IMR-90 (cell line): ENCODE data around the gene PLD1. TPM values are rescaled to one million over a fixed set of nuclear protein-coding genes. Genes with fewer than 3 reads are reported as not detected.

ENCODE experiments used
- ATAC-seq: fragments of 200-7000 bp; cut with Tn5 transposase; 2 replicates; pipeline ENCODE4 v1.9.1; 2020; ENCODE audit warnings: low read depth, mild to moderate bottlenecking, moderate library complexity
- BruUV-seq: library from RNA; stranded (reverse); fragments of 400-500 nt; replicated peaks from 2 replicates; lab custom pipeline; 2021; lab: Mats Ljungman, UMichigan
- CTCF ChIA-PET: fragments of 300-600 bp; formaldehyde crosslinking; extraction: SDS; loops from one replicate; lab custom pipeline; 2021; ENCODE audit warnings: antibody characterized with exemption; lab: Yijun Ruan, JAX
- POLR2A ChIA-PET: fragments of 300-600 bp; sonication (Branson Sonifier 250); formaldehyde crosslinking; loops from one replicate; lab custom pipeline; 2022; ENCODE audit warnings: antibody characterized with exemption; ENCODE audit not compliant: unreplicated experiment; lab: Charles Lee
- DNase-seq: peaks from one replicate; pipeline ENCODE4 v3.0.0; 2013
- H2AFZ ChIP-seq: replicated peaks from 2 replicates; pipeline ENCODE3; 2013; ENCODE audit warnings: low read length, mild to moderate bottlenecking; ENCODE audit not compliant: poor library complexity
- H2AK5ac ChIP-seq: 2 replicates; pipeline ENCODE4 v1.6.1; 2013; ENCODE audit warnings: low read depth, low read length, inconsistent platforms
- H2AK9ac ChIP-seq: replicated peaks from 2 replicates; pipeline ENCODE3; 2013; ENCODE audit warnings: mild to moderate bottlenecking, low read depth, low read length, moderate library complexity; ENCODE audit not compliant: poor library complexity
- H2BK120ac ChIP-seq: 2 replicates; pipeline ENCODE4 v1.6.1; 2013; ENCODE audit warnings: low read depth, low read length, inconsistent platforms
- H2BK15ac ChIP-seq: 3 replicates; pipeline ENCODE4 v1.6.1; 2013; ENCODE audit warnings: low read depth, low read length, inconsistent platforms
- H2BK20ac ChIP-seq: 2 replicates; pipeline ENCODE4 v1.6.1; 2013; ENCODE audit warnings: low read depth, mild to moderate bottlenecking, inconsistent platforms, low read length, moderate library complexity
- H2BK5ac ChIP-seq: 2 replicates; pipeline ENCODE4 v1.6.1; 2013; ENCODE audit warnings: mild to moderate bottlenecking, low read depth, low read length, inconsistent platforms; ENCODE audit not compliant: poor library complexity, severe bottlenecking
- H3K14ac ChIP-seq: replicated peaks from 2 replicates; pipeline ENCODE4 v1.6.1; 2013; ENCODE audit warnings: low read depth, low read length, inconsistent platforms
- H3K18ac ChIP-seq: 2 replicates; pipeline ENCODE4 v1.6.1; 2013; ENCODE audit warnings: low read depth, low read length, control low read depth
- H3K23ac ChIP-seq: 2 replicates; pipeline ENCODE4 v1.6.1; 2013; ENCODE audit warnings: low read depth, low read length, inconsistent platforms
- H3K27ac ChIP-seq: 2 replicates; pipeline ENCODE4 v1.5.1; 2013; ENCODE audit warnings: mild to moderate bottlenecking, control low read depth, low read length; ENCODE audit not compliant: insufficient read depth
- H3K27me3 ChIP-seq: 2 replicates; pipeline ENCODE4 v1.6.1; 2013; ENCODE audit warnings: low read length; ENCODE audit not compliant: control insufficient read depth, insufficient read depth
- H3K36me3 ChIP-seq: 2 replicates; pipeline ENCODE4 v1.6.1; 2013; ENCODE audit warnings: low read length, mixed read lengths; ENCODE audit not compliant: control insufficient read depth, insufficient read depth
- H3K4ac ChIP-seq: 2 replicates; pipeline ENCODE4 v1.6.1; 2013; ENCODE audit warnings: low read depth, low read length, inconsistent platforms
- H3K4me1 ChIP-seq: 2 replicates; pipeline ENCODE4 v1.6.1; 2013; ENCODE audit warnings: low read length, mixed read lengths; ENCODE audit not compliant: control insufficient read depth, insufficient read depth
- H3K4me2 ChIP-seq: 2 replicates; pipeline ENCODE4 v1.6.1; 2013; ENCODE audit warnings: low read depth, mild to moderate bottlenecking, control low read depth, low read length, moderate library complexity
- H3K4me3 ChIP-seq: 2 replicates; pipeline ENCODE4 v1.5.1; 2013; ENCODE audit warnings: low read depth, mild to moderate bottlenecking, control low read depth, low read length, moderate library complexity; ENCODE audit not compliant: insufficient read depth
- H3K56ac ChIP-seq: 2 replicates; pipeline ENCODE4 v1.6.1; 2013; ENCODE audit warnings: low read length, inconsistent platforms; ENCODE audit not compliant: insufficient read depth; ENCODE audit errors: extremely low read depth
- H3K79me1 ChIP-seq, 2 experiments: 2 replicates each; pipeline ENCODE4 v1.6.1; 2013; ENCODE audit warnings: low read length in 2 of 2, inconsistent platforms in 1 of 2, low read depth in 1 of 2
- H3K9ac ChIP-seq: 2 replicates; pipeline ENCODE4 v1.6.1; 2013; ENCODE audit warnings: low read depth, low read length, control low read depth
- H3K9me1 ChIP-seq: 2 replicates; pipeline ENCODE4 v1.6.1; 2013; ENCODE audit warnings: low read length, inconsistent platforms; ENCODE audit not compliant: insufficient read depth
- H3K9me3 ChIP-seq: 2 replicates; pipeline ENCODE4 v1.6.1; 2013; ENCODE audit warnings: low read length; ENCODE audit not compliant: control insufficient read depth, insufficient read depth
- H4K20me1 ChIP-seq: 2 replicates; pipeline ENCODE4 v1.6.1; 2013; ENCODE audit warnings: low read length, inconsistent platforms; ENCODE audit not compliant: insufficient read depth
- H4K5ac ChIP-seq: 2 replicates; pipeline ENCODE4 v1.6.1; 2013; ENCODE audit warnings: mild to moderate bottlenecking, low read depth, low read length, control low read depth
- H4K8ac ChIP-seq, 2 experiments: 2 replicates each; pipeline ENCODE4 v1.6.1; 2013; ENCODE audit warnings: low read depth in 2 of 2, low read length in 2 of 2, control low read depth in 1 of 2, inconsistent platforms in 1 of 2
- H4K91ac ChIP-seq: 2 replicates; pipeline ENCODE4 v1.6.1; 2013; ENCODE audit warnings: low read depth, low read length, inconsistent platforms; ENCODE audit not compliant: insufficient read depth
- BHLHE40 ChIP-seq: fragments of 150-350 bp; IDR thresholded peaks from 2 replicates; pipeline ENCODE4 v1.6.1; 2016; ENCODE audit warnings: mild to moderate bottlenecking, low read depth, low read length
- CEBPB ChIP-seq: IDR thresholded peaks from 2 replicates; pipeline ENCODE4 v1.6.1; 2012; ENCODE audit warnings: low read depth, low read length, improper control_type of control experiment
- FOS ChIP-seq: fragments of 150-350 bp; IDR thresholded peaks from 2 replicates; pipeline ENCODE4 v1.6.1; 2016; ENCODE audit warnings: low read depth, low read length
- MAFK ChIP-seq: IDR thresholded peaks from 2 replicates; pipeline ENCODE4 v1.6.1; 2012; ENCODE audit warnings: low read depth, low read length, improper control_type of control experiment
- MAZ ChIP-seq: IDR thresholded peaks from 2 replicates; pipeline ENCODE4 v1.6.1; 2012; ENCODE audit warnings: low read depth, mild to moderate bottlenecking, low read length, improper control_type of control experiment, moderate library complexity, borderline replicate concordance
- RFX5 ChIP-seq: IDR thresholded peaks from 2 replicates; pipeline ENCODE4 v1.8.0; 2012; ENCODE audit warnings: low read depth, mild to moderate bottlenecking, low read length, moderate library complexity
- WGBS, 2 experiments: methylation state at CpG; one replicate each; pipeline versions ENCODE4 v1.1.5 to v1.1.7; 2013; ENCODE audit warnings: missing lambda C conversion rate in 2 of 2; ENCODE audit not compliant: insufficient read length in 1 of 2; ENCODE audit errors: extremely low coverage in 2 of 2; 5-methylcytosine and 5-hydroxymethylcytosine counted together
- dilution Hi-C: fragments of 300-500 bp; cut with HindIII; formaldehyde crosslinking; loops from one replicate; pipeline ENCODE4 v1.14.3; 2018; ENCODE audit warnings: low sequenced_read_pairs; ENCODE audit not compliant: unreplicated experiment
- in situ Hi-C: fragments of 300-500 bp; cut with MboI; formaldehyde crosslinking; loops from 3 replicates; pipeline ENCODE4 v1.14.3; 2019; ENCODE audit warnings: low sequenced_read_pairs, inconsistent platforms, mixed read lengths
- intact Hi-C: fragments of 100-400 bp; cut with micrococcal nuclease; formaldehyde crosslinking; loops from 2 replicates; pipeline ENCODE4 v1.10.0; 2022
- polyA plus RNA-seq, 3 experiments: library from polyadenylated mRNA; depleted of rRNA; stranded (reverse); fragments of >200 nt; gene quantifications; 2 replicates each; pipeline ENCODE4 v1.2.3, GENCODE V29; 2012; ENCODE audit warnings: low replicate concordance in 1 of 3
- total RNA-seq: library from RNA; depleted of rRNA; stranded (reverse); fragments of >200 nt; gene quantifications from 2 replicates; pipeline ENCODE4 v1.2.3, GENCODE V29; 2012

PLD1 gene
- total and polyA plus RNA-seq, 2 of the 4 experiments (the other 2 are of a cell fraction) = 3.3 to 9.7 TPM

- Histone ChIP-seq H3K14ac (no peak overlapping the region), H2AK9ac (no peak overlapping the region), H3K4me3 (no peak overlapping the region), H4K91ac (no peak overlapping the region), H2AK5ac (no peak overlapping the region), H3K9me1 (0 out of 2 replicates have a peak, but pooled peaks cover 8% of the 10 kb centered on the region), H2BK5ac (no peak overlapping the region), H3K56ac (no peak overlapping the region), H3K9ac (no peak overlapping the region), H3K23ac (no peak overlapping the region), H2BK20ac (no peak overlapping the region), H3K4ac (no peak overlapping the region), H3K9me3 (no peaks in the 10 kb centered on the region), H2BK15ac (no peak overlapping the region), H3K27ac (no peak overlapping the region), H4K8ac (no peak overlapping the region), H4K20me1 (no peaks in the 10 kb centered on the region), H3K36me3 (peaks cover 2% of the 10 kb centered on the region; the same call in 1 of the 2 replicates), H3K4me2 (no peak overlapping the region), H3K27me3 (no peaks in the 10 kb centered on the region), H2BK120ac (no peak overlapping the region), H3K4me1 (no peaks in the 10 kb centered on the region), H2AFZ (no peak overlapping the region), H3K79me1 (peaks cover 4 to 6% of the 10 kb centered on the region in 2 experiments; a peak in 1 of 4 replicates), H3K18ac (no peak overlapping the region), H4K5ac (no peak overlapping the region)
- no CpG with 5 or more reads among the region's 2 CpGs for WGBS, 2 experiments
- ATAC-seq (no peak), DNase-seq (no peak)
- TF ChIP-seq FOS (no peak), CEBPB (no peak), RFX5 (no peak), MAZ (no peak), BHLHE40 (no peak), MAFK (no peak)
- dilution Hi-C loops = no loop called here
- ChIA-PET CTCF (interaction anchor here (0.7 kb wide), 1 partner anchor 334 kb away, joined by 4 read pairs; no protein-coding TSS in a partner anchor), POLR2A (no interaction called here)
- no TSS peak for BruUV-seq
- intact Hi-C loops = no loop called here
- in situ Hi-C loops = loop anchor here (25.0 kb wide), 1 partner anchor 801 kb away; no protein-coding TSS in a partner anchor
Measured at GRCh38 chr3:171763392-171763791, 46.9 kb downstream of the PLD1 start.
